GM10248 (cell line): Measurements from ENCODE around the gene SPG21.
"Not testable (repeated sequence)": the region's sequence is repeated elsewhere in the genome, so short reads cannot be mapped to it uniquely, and the experiment has no call there.

Experiments
- CTCF ChIA-PET: fragments of 300-600 bp; sonication (Branson Sonifier 250); formaldehyde crosslinking; extraction: SDS; loops from one replicate; lab custom pipeline; 2021; ENCODE audit warnings: antibody characterized with exemption; lab: Yijun Ruan, JAX
- POLR2A ChIA-PET: fragments of 350-650 bp; sonication (Branson Sonifier 250); formaldehyde crosslinking; extraction: SDS; loops from one replicate; lab custom pipeline; 2020; ENCODE audit warnings: antibody characterized with exemption; lab: Yijun Ruan, JAX
- DNase-seq: peaks from one replicate; pipeline ENCODE4 v3.0.0; 2012; ENCODE audit errors: extremely low spot score
- TF ChIP-seq, protein P1 (sequence below): IDR thresholded peaks from 2 replicates; pipeline ENCODE4 v1.5.1; 2012; ENCODE audit warnings: mild to moderate bottlenecking, low read depth; ENCODE audit errors: extremely low read depth, missing control alignments, control extremely low read depth

Gene SPG21

DNA sequence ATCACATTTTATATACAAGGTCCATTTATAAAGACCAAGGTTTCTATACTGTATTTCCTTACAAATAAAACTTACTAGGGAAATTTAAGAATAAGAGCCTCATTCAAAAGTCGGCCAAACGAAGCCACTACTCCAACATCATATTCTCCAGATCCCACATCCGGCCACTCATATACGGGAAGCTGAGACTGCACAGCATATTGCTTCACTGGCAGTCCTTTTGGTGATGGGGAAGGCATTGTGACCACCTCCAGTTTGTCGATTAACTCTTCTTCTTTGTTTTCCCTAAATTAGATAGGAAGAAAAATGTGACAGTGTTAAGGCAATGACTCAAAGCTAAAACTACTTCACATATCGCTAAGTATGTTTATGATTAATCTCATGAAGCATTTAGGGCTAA lies 37.0 kb upstream of the SPG21 start:
- no peak for DNase-seq
- ChIA-PET POLR2A (interaction anchor here (0.6 kb wide), 1 partner anchor 1479 kb away, joined by 6 read pairs; no protein-coding TSS in a partner anchor), CTCF (no interaction called here)
- TF ChIP-seq, protein P1, sequence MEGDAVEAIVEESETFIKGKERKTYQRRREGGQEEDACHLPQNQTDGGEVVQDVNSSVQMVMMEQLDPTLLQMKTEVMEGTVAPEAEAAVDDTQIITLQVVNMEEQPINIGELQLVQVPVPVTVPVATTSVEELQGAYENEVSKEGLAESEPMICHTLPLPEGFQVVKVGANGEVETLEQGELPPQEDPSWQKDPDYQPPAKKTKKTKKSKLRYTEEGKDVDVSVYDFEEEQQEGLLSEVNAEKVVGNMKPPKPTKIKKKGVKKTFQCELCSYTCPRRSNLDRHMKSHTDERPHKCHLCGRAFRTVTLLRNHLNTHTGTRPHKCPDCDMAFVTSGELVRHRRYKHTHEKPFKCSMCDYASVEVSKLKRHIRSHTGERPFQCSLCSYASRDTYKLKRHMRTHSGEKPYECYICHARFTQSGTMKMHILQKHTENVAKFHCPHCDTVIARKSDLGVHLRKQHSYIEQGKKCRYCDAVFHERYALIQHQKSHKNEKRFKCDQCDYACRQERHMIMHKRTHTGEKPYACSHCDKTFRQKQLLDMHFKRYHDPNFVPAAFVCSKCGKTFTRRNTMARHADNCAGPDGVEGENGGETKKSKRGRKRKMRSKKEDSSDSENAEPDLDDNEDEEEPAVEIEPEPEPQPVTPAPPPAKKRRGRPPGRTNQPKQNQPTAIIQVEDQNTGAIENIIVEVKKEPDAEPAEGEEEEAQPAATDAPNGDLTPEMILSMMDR, result no peak

DNA sequence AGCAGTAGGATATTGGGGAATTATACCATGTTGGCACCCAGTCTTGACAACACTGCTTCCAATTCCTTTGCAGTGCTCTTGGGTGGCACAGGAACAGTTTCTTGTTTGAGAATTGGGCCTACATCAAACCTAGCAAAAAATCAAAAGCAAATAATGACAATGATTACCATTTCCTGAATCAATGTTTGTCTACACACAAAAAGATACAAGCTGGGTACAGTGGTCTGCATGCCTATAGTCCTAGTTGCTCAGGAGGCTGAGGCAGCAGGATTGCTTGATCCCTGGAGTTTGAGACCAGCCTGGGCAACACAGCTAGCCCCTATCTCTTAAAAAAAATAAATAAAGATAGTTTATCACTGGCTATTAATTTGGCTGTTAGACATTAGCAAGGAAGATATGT lies 31.8 kb upstream of the SPG21 start:
- CTCF ChIA-PET, result interaction anchor here (1.2 to 2.1 kb wide), 2 partner anchors 13 to 19 kb away, joined by 3 to 8 read pairs; no protein-coding TSS in a partner anchor

DNA sequence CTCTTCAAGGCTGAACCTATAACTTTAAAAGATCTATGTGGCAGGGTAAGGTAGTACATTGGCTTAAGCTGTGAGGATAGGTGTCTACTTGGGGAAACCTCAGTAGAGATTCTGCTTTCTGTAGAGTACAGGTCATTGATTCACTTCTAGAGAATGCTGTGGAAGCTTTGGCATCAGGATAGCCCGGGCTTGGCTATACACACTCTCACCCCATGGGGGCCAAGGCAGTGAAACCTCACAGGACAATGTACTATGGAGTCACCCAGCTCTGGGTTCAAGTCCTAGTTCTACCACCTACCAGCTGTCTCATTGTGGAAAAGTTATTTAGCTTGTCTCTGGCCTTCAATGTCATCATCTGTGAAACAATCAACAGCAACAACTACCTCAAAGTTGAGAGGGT lies 30.7 kb upstream of the SPG21 start:
- no peak for DNase-seq
- ChIA-PET POLR2A (no interaction called here), CTCF (interaction anchor here (1.2 to 2.1 kb wide), 2 partner anchors 18 to 95 kb away, joined by 3 to 8 read pairs; no protein-coding TSS in a partner anchor)
- TF ChIP-seq, protein P1, result no peak

More for the DNA sequence above, 31.8 kb upstream of the SPG21 start:
- TF ChIP-seq, protein P1, result no peak
- no peak for DNase-seq
- POLR2A ChIA-PET, result no interaction called here

DNA sequence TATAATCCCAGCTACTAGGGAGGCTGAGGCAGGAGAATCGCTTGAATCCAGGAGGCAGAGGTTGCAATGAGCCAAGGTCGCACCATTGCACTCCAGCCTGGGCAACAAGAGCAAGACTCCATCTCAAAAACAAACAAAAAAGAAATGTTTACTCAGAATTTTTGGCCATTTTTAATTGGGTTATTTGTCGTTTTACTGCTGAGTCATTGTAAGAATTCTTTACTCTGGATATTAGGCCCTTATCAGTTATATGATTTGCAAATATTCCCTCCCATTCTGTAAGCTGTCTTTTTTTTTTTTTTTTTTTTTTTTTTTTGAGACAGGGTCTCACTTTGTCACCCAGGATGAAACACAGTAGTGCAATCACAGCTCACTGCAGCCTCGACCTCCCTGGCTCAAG lies 21.5 kb upstream of the SPG21 start:
- ChIA-PET POLR2A (interaction anchor here (0.6 kb wide), 1 partner anchor 174 kb away, joined by 6 read pairs; no protein-coding TSS in a partner anchor), CTCF (interaction anchor here (1.2 to 1.3 kb wide), 2 partner anchors 15 to 21 kb away, joined by 3 to 4 read pairs; partner anchors contain the start of gene SPG21)
- DNase-seq, result not testable (repeated sequence)

DNA sequence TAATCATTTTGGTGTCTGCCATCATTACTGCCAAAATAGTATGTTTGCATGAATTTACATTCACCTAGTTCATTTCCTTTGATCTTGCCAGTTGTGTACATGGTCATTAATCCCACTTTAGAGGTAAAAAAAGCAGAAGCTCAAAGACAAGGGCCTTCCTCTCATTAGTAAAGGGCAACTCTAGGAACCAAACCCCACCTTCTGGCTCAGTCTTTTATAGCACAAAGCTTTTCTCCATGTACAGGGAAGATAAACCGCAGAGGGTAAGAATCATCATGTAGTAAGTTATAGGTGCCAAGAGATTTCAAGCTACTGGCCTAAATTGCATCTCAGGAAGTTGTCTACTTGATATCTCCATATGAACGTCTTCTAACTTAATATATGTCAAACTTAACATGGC lies 19.3 kb upstream of the SPG21 start:
- DNase-seq, result no peak
- TF ChIP-seq, protein P1, result peak; percentile 25
- ChIA-PET POLR2A (no interaction called here), CTCF (interaction anchor here (1.1 to 1.9 kb wide), 7 partner anchors 9 to 268 kb away, joined by 3 to 8 read pairs (median 3); no protein-coding TSS in a partner anchor)

DNA sequence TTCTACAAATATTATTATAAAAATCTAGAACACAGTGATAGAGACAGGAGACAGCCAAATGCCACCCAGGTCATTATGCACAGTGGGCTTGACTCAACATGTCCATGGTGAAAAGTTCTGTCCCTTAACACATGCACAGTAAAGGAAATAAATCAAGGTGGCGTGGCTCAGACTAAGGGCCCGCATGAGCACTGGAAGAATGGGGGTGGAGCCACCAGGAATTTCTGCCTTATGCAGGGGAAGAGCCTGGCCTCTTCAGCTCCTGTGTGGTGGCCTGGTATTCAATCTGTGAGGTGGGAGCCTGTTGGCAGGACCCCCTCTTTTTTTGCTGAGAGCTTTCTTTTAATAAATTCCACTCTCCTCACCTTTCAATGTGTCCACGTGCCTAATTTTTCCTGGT lies 17.2 kb upstream of the SPG21 start:
- TF ChIP-seq, protein P1, result no peak
- ChIA-PET CTCF (no interaction called here), POLR2A (no interaction called here)
- DNase-seq, result no peak

DNA sequence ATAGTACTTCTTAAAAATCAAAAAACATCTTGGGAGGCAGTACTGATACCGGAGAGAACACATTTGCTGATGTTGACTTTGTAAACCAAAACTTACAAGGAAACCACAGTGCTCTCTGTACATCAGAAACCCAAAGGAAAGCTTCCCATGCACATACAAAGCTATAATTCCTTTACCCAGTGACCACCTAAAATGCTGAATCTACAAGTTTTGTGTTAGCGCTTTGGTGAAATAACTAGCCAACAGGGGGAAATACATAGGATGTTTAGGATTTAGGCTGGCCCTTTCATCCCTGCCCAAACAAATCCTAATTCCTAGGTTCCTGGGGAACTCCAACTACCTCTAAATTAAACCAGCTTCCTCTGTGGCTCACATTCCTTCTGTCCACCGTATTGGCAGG lies 15.3 kb upstream of the SPG21 start:
- TF ChIP-seq, protein P1, result no peak
- CTCF ChIA-PET, result interaction anchor here (0.7 to 1.8 kb wide), 4 partner anchors 8 to 110 kb away, joined by 3 to 7 read pairs (median 4); partner anchors contain the start of gene UBAP1L
- POLR2A ChIA-PET, result interaction anchor here (0.6 to 0.7 kb wide), 2 partner anchors 158 to 404 kb away, joined by 3 to 5 read pairs; no protein-coding TSS in a partner anchor
- no peak for DNase-seq
